Transverse colon (tissue), 4 donors: ENCODE data around the gene CACNB3. TPM values are rescaled to one million over a fixed set of nuclear protein-coding genes. Genes with fewer than 3 reads are reported as not detected.
A peak's percentile ranks its signal among the peaks of the same experiment; 100 is the strongest.
"Not testable (repeated sequence)": the region's sequence is repeated elsewhere in the genome, so short reads cannot be mapped to it uniquely, and the experiment has no call there.

Experiments used
- DNase-seq: peaks from one replicate; pipeline ENCODE4 v3.0.0-alpha.2; 2019
- H3K27ac ChIP-seq, 4 donors: fragments of 200-600 bp; sonication (generic); 2 replicates each; pipeline ENCODE4 v1.5.1; 2016 to 2018; ENCODE audit warnings: inconsistent platforms in 4 of 4
- H3K27me3 ChIP-seq: fragments of 200-600 bp; sonication (generic); 2 replicates; pipeline ENCODE4 v1.5.1; 2017; ENCODE audit warnings: inconsistent platforms
- H3K36me3 ChIP-seq, 4 donors: fragments of 200-600 bp; sonication (generic); 2 replicates each; pipeline ENCODE4 v1.5.1; 2017 to 2019; ENCODE audit warnings: inconsistent platforms in 4 of 4
- H3K4me1 ChIP-seq, 4 donors: fragments of 200-600 bp; sonication (generic); 2 replicates each; pipeline ENCODE4 v1.5.1; 2017 to 2020; ENCODE audit warnings: inconsistent platforms in 4 of 4
- H3K4me3 ChIP-seq, 4 donors: fragments of 200-600 bp; sonication (generic); 1 replicate in 1 of 4; 2 replicates in 3 of 4; pipeline versions ENCODE4 v1.5.1 to v1.6.1; 2017 to 2019; ENCODE audit warnings: inconsistent platforms in 4 of 4
- H3K9me3 ChIP-seq, 2 donors: fragments of 200-600 bp; sonication (generic); 2 replicates each; pipeline ENCODE4 v1.5.1; 2017 to 2019; ENCODE audit warnings: inconsistent platforms in 2 of 2
- EP300 ChIP-seq: sonication (generic); formaldehyde crosslinking; IDR thresholded peaks from one replicate; pipeline ENCODE4 v1.6.1; 2017; ENCODE audit warnings: antibody characterized with exemption, low read depth
- POLR2A ChIP-seq: fragments of 450-650 bp; IDR thresholded peaks from one replicate; pipeline ENCODE4 v1.6.1; 2016; ENCODE audit warnings: antibody characterized with exemption, mild to moderate bottlenecking, moderate library complexity
- POLR2AphosphoS5 ChIP-seq, 3 donors: sonication (generic); formaldehyde crosslinking; IDR thresholded peaks; one replicate each; pipeline ENCODE4 v1.6.1; 2016; ENCODE audit warnings: antibody characterized with exemption in 3 of 3
- WGBS, 2 donors: methylation state at CpG; one replicate each; pipeline ENCODE4 v1.1.5; 2018; ENCODE audit warnings: low coverage in 1 of 2; 5-methylcytosine and 5-hydroxymethylcytosine counted together
- in situ Hi-C, 4 donors: fragments of 200-750 bp; cut with MboI; loops; one replicate each; pipeline versions ENCODE4 v1.15.0 to v1.15.1; 2017; ENCODE audit warnings: low sequenced_read_pairs in 3 of 4, low pct_ligation_motif_present in 1 of 4, low pct_unique_long_range_greater_than_20kb in 1 of 4
- intact Hi-C: fragments of 100-400 bp; cut with DNase I; formaldehyde crosslinking; loops from one replicate; pipeline ENCODE4 v1.15.1; 2023; ENCODE audit warnings: low total_unique reads
- total RNA-seq, 4 donors: library from RNA; depleted of rRNA; stranded (reverse); fragments of >200 nt; gene quantifications; one replicate each; pipeline ENCODE4 v1.1.0, GENCODE V29; 2016
- TF ChIP-seq, protein P1 (sequence below), 5 experiments: fragments of 200-600 bp in 3 of 5; fragments of 450-650 bp in 2 of 5; sonication (generic) in 3 of 5; IDR thresholded peaks; 1 replicate in 2 of 5; 2 replicates in 3 of 5; pipeline ENCODE4 v1.5.1; 2016 to 2017; ENCODE audit warnings: antibody characterized with exemption in 5 of 5, inconsistent platforms in 3 of 5, mild to moderate bottlenecking in 2 of 5, moderate library complexity in 1 of 5

Gene CACNB3
- total RNA-seq, 4 donors from 2014 or later = 20.6 to 53.5 (median 47.1) TPM

DNA sequence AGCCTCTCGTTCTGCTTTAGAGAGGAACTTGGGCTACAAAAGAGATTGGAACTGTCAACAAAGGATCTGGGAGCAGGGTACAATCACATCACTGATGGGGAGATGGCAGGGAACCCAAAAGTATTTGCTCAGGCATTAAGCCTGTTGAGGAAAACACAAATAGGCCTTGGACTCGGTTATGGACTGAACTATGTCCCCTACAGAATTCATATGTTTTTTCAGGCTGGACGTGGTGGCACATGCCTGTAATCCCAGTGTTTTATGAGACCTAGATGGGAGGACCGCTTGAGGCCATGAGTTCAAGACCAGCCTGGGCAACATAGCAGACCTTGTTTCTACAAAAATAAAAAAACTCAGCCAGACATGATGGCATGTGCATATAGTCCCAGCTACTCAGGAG, 19.8 kb downstream of the CACNB3 start:
- WGBS, 2 donors = 43 to 99% methylated on average over 1 to 4 of the region's 4 CpGs
- Histone ChIP-seq H3K4me3 (no peak overlapping the region), H3K4me1 (no peaks in the 10 kb centered on the region), H3K36me3 (peaks cover 0 to 76% (median 33%) of the 10 kb centered on the region in 4 donors), H3K9me3 (no peaks in the 10 kb centered on the region), H3K27me3 (no peaks in the 10 kb centered on the region), H3K27ac (no peak overlapping the region)
- intact Hi-C loops (no loop called here), in situ Hi-C loops (no loop called here)
- TF ChIP-seq, protein P1, sequence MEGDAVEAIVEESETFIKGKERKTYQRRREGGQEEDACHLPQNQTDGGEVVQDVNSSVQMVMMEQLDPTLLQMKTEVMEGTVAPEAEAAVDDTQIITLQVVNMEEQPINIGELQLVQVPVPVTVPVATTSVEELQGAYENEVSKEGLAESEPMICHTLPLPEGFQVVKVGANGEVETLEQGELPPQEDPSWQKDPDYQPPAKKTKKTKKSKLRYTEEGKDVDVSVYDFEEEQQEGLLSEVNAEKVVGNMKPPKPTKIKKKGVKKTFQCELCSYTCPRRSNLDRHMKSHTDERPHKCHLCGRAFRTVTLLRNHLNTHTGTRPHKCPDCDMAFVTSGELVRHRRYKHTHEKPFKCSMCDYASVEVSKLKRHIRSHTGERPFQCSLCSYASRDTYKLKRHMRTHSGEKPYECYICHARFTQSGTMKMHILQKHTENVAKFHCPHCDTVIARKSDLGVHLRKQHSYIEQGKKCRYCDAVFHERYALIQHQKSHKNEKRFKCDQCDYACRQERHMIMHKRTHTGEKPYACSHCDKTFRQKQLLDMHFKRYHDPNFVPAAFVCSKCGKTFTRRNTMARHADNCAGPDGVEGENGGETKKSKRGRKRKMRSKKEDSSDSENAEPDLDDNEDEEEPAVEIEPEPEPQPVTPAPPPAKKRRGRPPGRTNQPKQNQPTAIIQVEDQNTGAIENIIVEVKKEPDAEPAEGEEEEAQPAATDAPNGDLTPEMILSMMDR (IDR thresholded peaks at IDR 0.05) = no peak
- TF ChIP-seq POLR2A (no peak), EP300 (no peak), POLR2AphosphoS5 (IDR thresholded peaks at IDR 0.05) (no peak)
- DNase-seq = no peak

- H3K27ac ChIP-seq, H3K27me3 ChIP-seq, H3K9me3 ChIP-seq, intact Hi-C loops, in situ Hi-C loops, DNase-seq, H3K4me1 ChIP-seq, H3K4me3 ChIP-seq: not testable (repeated sequence)
- WGBS, 2 donors = 97% methylated on average over 6 of the region's 29 CpGs; no CpG with 5 or more reads in 1 of the 2 donors
- peaks cover 0 to 68% (median 32%) of the 10 kb centered on the region in 4 donors for H3K36me3 ChIP-seq
Measured at GRCh38 chr12:48842021-48842420, 23.7 kb downstream of the CACNB3 start.

DNA sequence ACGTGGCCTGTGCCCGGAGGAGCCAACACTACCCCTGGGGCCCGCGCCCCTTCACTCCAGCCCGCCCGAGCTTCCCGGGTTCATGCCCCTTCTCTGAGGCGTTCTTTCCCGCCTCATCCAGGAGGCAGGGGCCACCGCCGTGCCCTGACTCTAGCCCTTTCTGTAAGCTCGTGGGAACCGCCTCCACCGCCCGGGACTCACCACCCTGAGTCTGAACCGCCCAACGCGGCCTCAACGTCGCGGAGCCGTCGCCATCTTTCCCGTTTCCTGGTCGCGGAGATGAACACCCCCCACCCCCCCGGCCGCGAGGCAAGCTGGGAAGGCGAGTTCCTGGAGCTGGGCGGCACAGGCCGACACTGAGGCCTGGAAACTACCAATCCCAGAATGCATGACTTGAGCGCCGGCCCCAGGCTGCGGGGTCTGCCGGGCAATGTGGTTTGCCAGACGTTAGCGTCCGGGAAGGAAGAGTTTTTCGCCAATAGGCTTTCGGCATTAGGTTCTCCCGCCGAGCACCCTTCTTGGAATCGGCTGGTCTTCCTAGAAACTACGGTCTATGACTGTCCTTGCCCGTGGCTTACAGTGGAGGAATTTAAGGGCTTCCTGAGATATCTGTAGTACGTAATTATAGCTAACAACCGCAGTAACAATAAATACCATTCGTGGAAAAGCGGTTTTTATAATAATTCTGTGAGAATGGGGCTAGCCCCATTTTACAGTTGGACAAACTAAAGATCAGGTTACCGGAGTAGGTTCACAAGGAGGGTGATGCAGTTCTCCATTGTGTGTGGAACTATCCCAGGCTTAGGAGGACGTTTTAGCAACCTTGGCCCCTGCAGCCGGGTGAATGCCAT, 33.8 kb downstream of the CACNB3 start, which contains the start of gene DDX23:
Gene DDX23, minus strand, starts transcription at position 281 of the 851 bp plus-strand sequence. CDS start 6,381 bp downstream, outside the sequence.
- Histone ChIP-seq H3K36me3 (no peaks in the 10 kb centered on the region), H3K27me3 (no peaks in the 10 kb centered on the region), H3K4me3 (peak within 1 kb of the TSS; percentile 71 to 98 (median 76)), H3K9me3 (no peaks in the 10 kb centered on the region), H3K4me1 (peaks cover 10 to 27% (median 19%) of the 10 kb centered on the region in 4 donors), H3K27ac (peak within 1 kb of the TSS; percentile 80 to 95 (median 88))
- intact Hi-C loops (loop anchor here (10.0 kb wide), 1 partner anchor 83 kb away; no protein-coding TSS in a partner anchor), in situ Hi-C loops (no loop called here)
- DNase-seq = peak; percentile 95
- TF ChIP-seq POLR2A (peak; percentile 68), POLR2AphosphoS5 (IDR thresholded peaks at IDR 0.05) (peak; percentile 75 to 79 (median 77)), EP300 (peak; percentile 88)
- TF ChIP-seq, protein P1 (IDR thresholded peaks at IDR 0.05) = no peak
- WGBS, 2 donors = 0 to 1% methylated on average over 9 to 42 of the region's 53 CpGs

DNA sequence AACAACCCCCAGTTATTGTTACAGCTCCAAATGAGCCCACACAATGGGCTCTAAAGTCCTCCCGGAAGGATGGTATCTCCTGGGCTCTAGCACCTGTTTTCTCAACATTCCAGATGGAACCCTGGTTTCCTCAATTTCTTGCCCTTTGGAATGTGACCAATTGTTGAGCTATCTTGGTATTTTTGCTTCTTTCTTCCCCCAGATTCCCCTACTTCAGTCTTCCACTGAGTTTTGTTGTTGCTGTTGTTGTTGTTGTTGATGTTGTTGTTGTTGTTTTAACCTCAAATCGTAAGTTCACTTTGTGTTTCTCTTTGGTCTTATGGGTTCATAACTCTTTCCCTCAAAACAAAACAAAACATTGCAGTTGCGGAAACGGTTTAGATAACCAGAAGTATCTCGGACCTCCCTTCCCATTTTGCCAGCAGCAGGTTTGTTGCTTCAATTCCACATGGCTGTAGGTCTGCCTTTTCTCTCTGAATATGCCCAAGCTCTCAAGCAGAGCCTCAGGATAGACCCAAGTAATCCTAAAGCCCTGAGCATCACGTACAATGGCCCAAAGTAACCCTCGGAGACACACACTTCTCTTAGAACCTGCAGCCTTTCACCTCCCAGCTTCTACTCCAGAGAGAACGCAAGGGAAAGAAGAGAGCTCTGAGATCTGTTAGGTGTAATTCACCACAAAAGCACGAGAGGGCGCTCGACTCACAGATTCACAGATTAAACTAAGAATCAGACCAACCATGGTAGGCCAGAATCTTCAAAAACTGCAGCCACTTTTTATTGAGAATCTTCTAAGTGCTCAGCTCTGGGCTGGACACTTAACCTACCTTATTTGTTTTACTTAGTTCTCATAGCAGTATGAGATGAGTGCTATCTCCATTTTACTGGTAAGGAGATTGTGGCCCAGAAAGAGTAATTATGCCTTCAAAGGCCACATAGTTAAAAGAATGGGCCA, 34.7 kb downstream of the CACNB3 start:
- DNase-seq = peak; percentile 94
- TF ChIP-seq, protein P1 (IDR thresholded peaks at IDR 0.05) = peak; percentile 84 to 97 (median 90)
- no peak for TF ChIP-seq POLR2A
- WGBS, 2 donors = 1% methylated on average over 9 to 11 of the region's 11 CpGs
- intact Hi-C loops = loop anchor here (10.0 kb wide), 1 partner anchor 82 kb away; no protein-coding TSS in a partner anchor
- H3K27me3 ChIP-seq = no peaks in the 10 kb centered on the region
- peak overlapping the region; percentile 80 to 95 (median 88) for H3K27ac ChIP-seq
- no peaks in the 10 kb centered on the region for H3K9me3 ChIP-seq
- no peaks in the 10 kb centered on the region for H3K36me3 ChIP-seq
- H3K4me1 ChIP-seq = peaks cover 10 to 27% (median 19%) of the 10 kb centered on the region in 4 donors
- peak overlapping the region; percentile 9 to 98 (median 76) for H3K4me3 ChIP-seq
- in situ Hi-C loops = no loop called here
